C1 segment of cervical spinal cord (tissue), 14 donors: ENCODE results near the gene CPT2.

ENCODE experiments used
- DNase-seq, 14 donors: peaks; one replicate each; lab custom pipeline; 2025; lab: John Stamatoyannopoulos, UW

The CPT2 gene

GRCh38 chr1:53196485-53197290 is at the start of gene CPT2:
CPT2 (plus strand) TSS chr1:53196824; CDS start chr1:53196944, 120 bp downstream.
- DNase-seq: peak in 13 of 14 donors; percentile 54 to 92 (median 80)

- DNase-seq: no peak
Observed at GRCh38 chr1:53147174-53147573, 49.5 kb upstream of the CPT2 start.

GRCh38 chr1:53148123-53148522 is 48.5 kb upstream of the CPT2 start:
- DNase-seq: no peak

GRCh38 chr1:53153752-53154151 is 42.9 kb upstream of the CPT2 start:
- DNase-seq: no peak

- no peak for DNase-seq
Observed at GRCh38 chr1:53154859-53155438, 41.7 kb upstream of the CPT2 start.

GRCh38 chr1:53155534-53155933 is 41.1 kb upstream of the CPT2 start:
- DNase-seq: no peak

GRCh38 chr1:53155945-53156344 is 40.7 kb upstream of the CPT2 start:
- no peak for DNase-seq

GRCh38 chr1:53156783-53157182 is 39.8 kb upstream of the CPT2 start:
- DNase-seq: no peak

- no peak for DNase-seq
Observed at GRCh38 chr1:53158900-53159299, 37.7 kb upstream of the CPT2 start.

- no peak for DNase-seq
Observed at GRCh38 chr1:53160924-53161378, 35.7 kb upstream of the CPT2 start.

GRCh38 chr1:53162621-53163020 is 34.0 kb upstream of the CPT2 start:
- no peak for DNase-seq

GRCh38 chr1:53163291-53163768 is 33.3 kb upstream of the CPT2 start:
- no peak for DNase-seq

- no peak for DNase-seq
Observed at GRCh38 chr1:53165408-53165961, 31.1 kb upstream of the CPT2 start.

- no peak for DNase-seq
Observed at GRCh38 chr1:53166366-53166765, 30.3 kb upstream of the CPT2 start.

- DNase-seq: no peak
Observed at GRCh38 chr1:53166912-53167311, 29.7 kb upstream of the CPT2 start.

GRCh38 chr1:53172426-53173128 is 24.0 kb upstream of the CPT2 start:
- DNase-seq: peak in 1 of 14 donors; percentile 48

GRCh38 chr1:53174971-53175913 is 21.4 kb upstream of the CPT2 start:
- DNase-seq: no peak

GRCh38 chr1:53176452-53177208 is 20.0 kb upstream of the CPT2 start:
- DNase-seq: peak in 3 of 14 donors; percentile 1 to 7 (median 2)

GRCh38 chr1:53180226-53180625 is 16.4 kb upstream of the CPT2 start:
- no peak for DNase-seq

- no peak for DNase-seq
Observed at GRCh38 chr1:53180951-53181350, 15.7 kb upstream of the CPT2 start.
